Measurements from ENCODE around the gene KRTAP1-5.
"Not testable (repeated sequence)": the region's sequence is repeated elsewhere in the genome, so short reads cannot be mapped to it uniquely, and the experiment has no call there.

KRTAP1-5 gene

DNA sequence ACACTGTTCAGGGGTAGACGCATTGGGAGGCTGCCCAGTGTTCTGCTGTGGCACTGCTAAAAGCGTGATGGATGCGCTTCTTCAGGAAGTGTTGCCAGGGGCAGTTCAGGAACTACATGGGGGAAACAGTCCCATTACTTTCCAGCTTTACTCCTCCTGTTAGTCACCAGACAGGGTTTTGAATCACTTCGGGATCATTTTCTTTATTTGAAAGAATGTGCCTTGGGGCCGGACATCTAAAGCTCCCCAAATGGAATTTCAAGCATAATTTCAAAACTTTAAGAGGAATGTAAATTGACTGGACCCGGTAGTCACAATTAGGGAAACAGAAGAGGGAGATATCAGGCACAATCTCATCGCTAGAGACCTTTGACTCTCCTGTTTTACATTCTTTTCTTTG, 21.4 kb upstream of the KRTAP1-5 start:
- peak; percentile 65 for DNase-seq (ENCODE audit: low read depth)

GRCh38 chr17:41046735-41047465, 19.9 kb upstream of the KRTAP1-5 start, which contains the start of gene KRTAP2-1:
TSS of gene KRTAP2-1 (minus strand) at chr17:41047316. CDS start at chr17:41047267, 49 bp downstream.
- not testable (repeated sequence) for DNase-seq (ENCODE audit: low read depth)

- DNase-seq (ENCODE audit: low read depth), result no peak
These were observed 15.9 kb upstream of the KRTAP1-5 start for GRCh38 chr17:41042953-41043352.

DNA sequence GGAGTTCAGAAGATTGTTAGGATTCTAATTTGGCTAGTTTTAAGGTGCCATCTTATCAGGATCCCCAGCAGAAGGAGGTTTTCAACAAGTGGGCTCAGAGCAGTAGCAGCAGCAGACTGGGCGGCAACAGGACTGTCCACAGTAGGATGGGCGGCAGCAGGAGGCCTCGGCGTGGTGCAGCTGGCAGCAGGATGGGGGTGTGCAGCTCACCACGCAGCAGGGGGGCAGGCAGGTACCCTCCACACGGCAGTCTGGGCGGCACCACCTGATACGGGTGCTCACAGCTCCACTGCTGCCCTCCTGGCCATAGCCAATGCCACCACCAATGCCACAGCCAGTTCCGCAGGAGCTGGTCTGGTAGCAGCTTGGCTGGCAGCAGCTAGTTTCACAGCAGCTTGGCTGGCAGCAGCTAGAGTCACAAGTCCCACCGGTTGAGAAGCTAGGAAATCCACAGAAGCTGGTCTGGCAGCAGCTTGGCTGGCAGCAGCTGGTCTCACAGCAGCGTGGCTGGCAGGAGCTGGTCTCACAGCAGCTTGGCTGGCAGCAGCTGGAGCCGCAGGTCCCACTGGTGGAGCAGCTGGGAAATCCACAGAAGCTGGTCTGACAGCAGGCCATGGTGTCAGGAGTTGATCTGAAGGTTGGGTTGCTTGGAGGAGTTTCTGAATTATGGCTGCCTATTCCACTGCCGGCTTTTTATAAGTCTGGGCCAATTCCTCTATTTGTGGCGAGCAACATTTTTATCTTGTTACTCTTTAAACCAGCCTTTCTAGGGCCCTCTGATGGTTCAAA, 14.0 kb upstream of the KRTAP1-5 start, which contains the start of gene KRTAP1-1:
TSS of gene KRTAP1-1 (minus strand) at position 668 of the 789 bp plus-strand sequence. CDS start at position 615, 53 bp downstream.
- not testable (repeated sequence) for DNase-seq (ENCODE audit: low read depth)

- no peak for DNase-seq (ENCODE audit: low read depth)
These were observed 10.9 kb upstream of the KRTAP1-5 start for GRCh38 chr17:41037853-41038350.

- DNase-seq (ENCODE audit: low read depth), result not testable (repeated sequence)
These were observed 7.4 kb upstream of the KRTAP1-5 start, which contains the start of gene KRTAP1-3 for GRCh38 chr17:41034346-41034935. TSS of gene KRTAP1-3 (minus strand) at chr17:41034874. CDS start at chr17:41034821, 53 bp downstream.

- no peak for DNase-seq (ENCODE audit: low read depth)
These were observed 2.7 kb upstream of the KRTAP1-5 start, which contains the start of gene KRTAP1-4 for GRCh38 chr17:41029633-41030245. TSS of gene KRTAP1-4 (minus strand) at chr17:41030195. CDS start at chr17:41030078, 117 bp downstream.

- peak; percentile 33 for DNase-seq (ENCODE audit: low read depth)
These were observed 2.3 kb downstream of the KRTAP1-5 start for GRCh38 chr17:41024697-41025096.

DNA sequence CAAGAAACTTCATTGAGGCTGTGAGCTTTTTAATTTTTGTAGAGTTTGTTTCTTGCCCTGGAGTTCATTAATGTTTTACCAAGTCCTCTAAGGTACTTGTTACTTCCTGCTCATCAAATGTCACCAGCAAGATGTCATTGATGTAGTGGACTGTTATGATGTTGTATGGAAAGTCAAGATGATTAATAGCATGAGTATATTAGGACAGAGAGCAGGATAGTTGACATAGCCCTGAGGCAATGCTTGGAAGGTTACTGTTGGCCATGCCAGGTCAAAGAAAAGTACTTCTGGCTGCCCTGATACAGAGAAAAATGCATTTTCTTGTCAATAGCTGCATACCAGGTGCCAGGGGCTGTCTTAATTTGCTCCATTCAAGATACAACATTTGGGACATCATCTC, 6.7 kb downstream of the KRTAP1-5 start:
- no peak for DNase-seq (ENCODE audit: low read depth)

DNA sequence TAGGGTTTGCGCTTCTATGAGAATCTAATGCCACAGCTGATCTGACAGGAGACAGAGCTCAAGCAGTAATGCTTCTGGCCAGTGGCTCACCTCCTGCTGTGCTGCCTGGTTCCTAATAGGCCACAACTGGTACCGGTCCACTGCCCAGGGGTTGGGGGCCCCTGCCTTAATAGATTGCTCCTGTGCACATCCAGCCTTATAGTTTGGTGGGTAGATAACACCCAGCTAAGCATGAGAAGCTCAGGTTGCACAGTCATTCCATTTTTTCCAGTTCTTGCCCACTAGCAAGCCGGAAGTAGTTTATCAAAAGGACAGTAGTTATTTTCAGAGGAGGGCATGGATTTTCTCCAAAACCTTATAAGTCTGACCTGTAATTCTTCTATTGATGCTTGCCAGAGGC, 7.6 kb downstream of the KRTAP1-5 start:
- no peak for DNase-seq (ENCODE audit: low read depth)

DNA sequence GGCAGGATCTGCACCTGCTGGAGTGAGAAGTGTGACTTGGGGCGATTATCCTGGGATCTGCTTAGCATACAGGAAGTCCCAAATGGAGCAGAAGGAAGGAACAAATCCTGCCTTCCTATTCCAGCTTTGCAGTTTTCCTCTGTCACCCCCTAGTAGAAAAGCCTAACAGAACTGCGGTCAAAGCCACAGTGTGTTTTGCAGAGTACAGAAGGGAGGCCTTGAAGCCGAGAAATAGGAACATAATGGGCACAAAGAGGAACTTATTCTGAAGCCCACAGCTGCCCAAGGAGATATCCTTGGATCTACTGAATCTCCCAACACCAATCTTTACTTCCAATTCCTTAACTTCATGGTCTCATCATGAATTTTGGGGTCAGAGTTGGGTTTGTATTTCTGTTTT, 8.5 kb downstream of the KRTAP1-5 start:
- no peak for DNase-seq (ENCODE audit: low read depth)

GRCh38 chr17:41016578-41017215, 10.3 kb downstream of the KRTAP1-5 start:
- DNase-seq (ENCODE audit: low read depth), result no peak

GRCh38 chr17:41015454-41015853, 11.6 kb downstream of the KRTAP1-5 start:
- no peak for DNase-seq (ENCODE audit: low read depth)

- DNase-seq (ENCODE audit: low read depth), result peak; percentile 29
These were observed 13.4 kb downstream of the KRTAP1-5 start for GRCh38 chr17:41013606-41014005.

DNA sequence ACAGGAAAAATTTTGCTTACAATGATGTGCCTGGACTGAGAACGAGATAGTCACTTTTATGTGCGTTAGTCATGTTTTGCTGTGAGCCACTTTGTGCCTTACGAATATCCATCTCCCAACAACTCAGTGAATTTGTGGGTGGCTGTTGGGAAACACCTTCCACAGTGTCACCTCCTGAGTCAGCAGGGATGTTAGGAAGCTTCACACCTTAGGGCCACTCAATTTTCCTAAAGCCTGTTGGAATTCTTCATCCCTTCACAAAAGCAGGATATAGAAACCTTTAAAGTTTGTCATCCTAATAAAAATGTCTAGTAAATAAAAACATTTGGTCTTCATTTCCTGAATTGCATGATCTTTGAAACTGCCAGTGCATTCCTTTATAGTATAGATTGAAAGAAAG, 13.8 kb downstream of the KRTAP1-5 start:
- DNase-seq (ENCODE audit: low read depth), result peak; percentile 42

DNA sequence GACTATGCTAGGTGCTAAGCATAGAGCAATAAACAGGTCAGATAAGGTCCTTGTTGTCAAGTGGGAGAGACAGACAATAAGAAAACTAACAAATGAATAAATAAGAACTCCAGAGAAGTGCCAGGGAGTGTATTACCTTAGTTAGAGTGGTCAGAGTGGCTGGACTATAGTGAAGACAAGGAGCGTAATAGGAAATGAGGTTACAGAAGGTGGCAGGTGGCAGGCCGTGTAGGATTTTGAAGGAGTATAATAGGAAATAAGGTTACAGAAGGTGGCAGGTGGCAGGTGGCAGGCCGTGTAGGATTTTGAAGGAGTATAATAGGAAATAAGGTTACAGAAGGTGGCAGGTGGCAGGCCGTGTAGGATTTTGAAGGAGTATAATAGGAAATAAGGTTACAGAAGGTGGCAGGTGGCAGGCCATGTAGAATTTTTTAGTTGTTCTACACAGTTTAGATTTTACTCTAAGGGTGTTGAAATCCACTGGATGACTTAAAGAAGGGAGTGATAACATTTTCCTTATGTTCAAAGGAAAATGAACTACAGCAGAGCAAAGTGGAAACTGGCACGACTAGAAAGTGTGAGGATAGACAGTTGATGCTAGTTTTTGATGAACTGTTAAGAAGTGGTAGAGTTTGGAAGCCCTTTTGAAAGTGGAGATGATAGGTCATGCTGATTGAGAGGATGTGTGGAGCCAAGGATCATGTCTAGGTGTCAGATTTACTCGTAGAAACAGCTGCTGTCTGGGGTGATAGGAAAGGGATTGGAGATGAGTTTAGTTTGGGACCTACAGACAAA, 14.5 kb downstream of the KRTAP1-5 start:
- DNase-seq (ENCODE audit: low read depth), result no peak

GRCh38 chr17:41010441-41010840, 16.6 kb downstream of the KRTAP1-5 start:
- no peak for DNase-seq (ENCODE audit: low read depth)

DNA sequence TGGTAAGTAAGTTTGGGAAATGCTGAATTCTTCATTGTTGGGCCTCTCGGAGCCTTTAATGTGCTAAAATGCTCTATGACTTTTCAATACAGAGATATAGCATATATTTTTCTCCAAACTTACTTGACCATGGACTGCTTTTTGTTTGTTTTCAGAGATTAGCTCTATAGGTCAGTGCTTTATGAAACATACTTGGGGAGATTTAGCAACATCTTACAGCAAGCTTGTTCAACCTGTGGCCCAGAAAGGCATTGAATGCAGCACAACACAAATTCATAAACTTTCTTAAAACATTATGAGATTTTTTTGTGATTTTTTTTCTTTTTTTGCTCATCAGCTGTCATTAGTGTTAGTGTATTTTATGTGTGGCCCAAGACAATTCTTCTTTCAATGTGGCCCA, 17.1 kb downstream of the KRTAP1-5 start:
- no peak for DNase-seq (ENCODE audit: low read depth)

DNA sequence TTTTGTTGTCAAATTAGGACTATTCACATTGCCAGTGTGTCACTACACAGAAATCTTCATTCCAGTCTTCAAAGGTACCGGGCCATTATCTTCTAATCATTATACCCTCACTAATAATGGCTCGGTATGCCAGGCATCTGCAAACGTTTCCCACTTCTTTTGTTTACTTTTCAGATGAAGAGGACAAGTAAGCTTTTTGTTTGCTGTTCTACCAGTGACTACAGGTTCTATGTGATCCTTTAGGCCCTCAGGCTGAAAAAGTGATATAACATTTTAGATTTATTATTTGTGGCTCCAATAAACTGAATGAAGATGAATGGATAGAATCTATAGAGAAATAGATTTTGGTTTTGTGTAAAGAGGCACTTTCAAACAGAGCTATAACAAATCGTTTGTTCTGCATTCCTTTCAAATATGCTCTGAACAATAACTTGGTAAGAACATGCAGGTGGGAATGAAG, 17.7 kb downstream of the KRTAP1-5 start:
- no peak for DNase-seq (ENCODE audit: low read depth)

DNA sequence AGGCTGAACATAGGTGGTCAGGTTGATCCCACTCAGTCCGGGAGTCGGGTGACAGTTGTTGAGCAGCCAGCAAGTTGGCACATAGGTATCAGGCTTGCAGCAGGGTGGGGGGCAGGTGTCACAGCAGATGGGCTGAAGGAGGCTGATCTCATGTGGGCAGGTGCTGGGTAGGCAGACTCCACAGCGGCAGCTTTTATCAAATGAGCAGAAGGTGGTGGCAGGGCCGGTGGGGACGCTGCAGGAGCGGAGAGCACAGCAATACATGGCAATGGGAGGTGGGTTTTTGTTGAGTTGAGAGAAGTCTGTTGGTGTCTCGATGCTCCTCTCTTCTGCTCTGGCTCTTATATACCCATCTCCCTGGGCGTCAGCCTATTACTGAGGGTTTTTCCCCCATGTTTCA, 18.2 kb downstream of the KRTAP1-5 start, which contains the start of gene KRTAP3-1:
TSS of gene KRTAP3-1 (minus strand) at position 318 of the 400 bp plus-strand sequence. CDS start at position 264, 54 bp downstream.
- no peak for DNase-seq (ENCODE audit: low read depth)

Data from GM04503 (cell line).